ENCODE data around the gene ELMO1.

DNA sequence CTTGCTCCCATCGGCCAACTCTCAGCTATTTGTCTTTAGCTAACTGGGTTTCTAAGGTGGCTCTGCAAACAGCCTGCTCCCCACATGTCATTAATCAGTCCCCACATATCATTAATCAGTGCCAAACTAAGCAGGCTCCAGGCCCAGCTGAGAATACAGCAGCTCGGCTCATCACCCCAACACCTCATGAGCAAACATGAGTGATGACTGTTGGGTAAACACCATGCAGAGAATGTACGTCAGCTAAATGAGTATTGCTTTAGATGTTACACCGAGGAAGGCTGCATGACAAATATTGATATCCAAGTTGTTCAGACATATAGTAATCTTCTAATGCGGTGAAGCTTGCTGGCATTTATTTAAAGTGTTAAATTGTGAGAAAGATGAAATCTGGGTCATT is 536.9 kb downstream of the ELMO1 start:
- TF ChIP-seq, protein P1, sequence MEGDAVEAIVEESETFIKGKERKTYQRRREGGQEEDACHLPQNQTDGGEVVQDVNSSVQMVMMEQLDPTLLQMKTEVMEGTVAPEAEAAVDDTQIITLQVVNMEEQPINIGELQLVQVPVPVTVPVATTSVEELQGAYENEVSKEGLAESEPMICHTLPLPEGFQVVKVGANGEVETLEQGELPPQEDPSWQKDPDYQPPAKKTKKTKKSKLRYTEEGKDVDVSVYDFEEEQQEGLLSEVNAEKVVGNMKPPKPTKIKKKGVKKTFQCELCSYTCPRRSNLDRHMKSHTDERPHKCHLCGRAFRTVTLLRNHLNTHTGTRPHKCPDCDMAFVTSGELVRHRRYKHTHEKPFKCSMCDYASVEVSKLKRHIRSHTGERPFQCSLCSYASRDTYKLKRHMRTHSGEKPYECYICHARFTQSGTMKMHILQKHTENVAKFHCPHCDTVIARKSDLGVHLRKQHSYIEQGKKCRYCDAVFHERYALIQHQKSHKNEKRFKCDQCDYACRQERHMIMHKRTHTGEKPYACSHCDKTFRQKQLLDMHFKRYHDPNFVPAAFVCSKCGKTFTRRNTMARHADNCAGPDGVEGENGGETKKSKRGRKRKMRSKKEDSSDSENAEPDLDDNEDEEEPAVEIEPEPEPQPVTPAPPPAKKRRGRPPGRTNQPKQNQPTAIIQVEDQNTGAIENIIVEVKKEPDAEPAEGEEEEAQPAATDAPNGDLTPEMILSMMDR (IDR thresholded peaks at IDR 0.05), result no peak
- TF ChIP-seq ZFX (IDR thresholded peaks at IDR 0.05; ENCODE audit: borderline replicate concordance), result no peak

Measured in 22Rv1 (cell line).